Measurements from ENCODE around the gene LRCH1. TPM values are rescaled to one million over a fixed set of nuclear protein-coding genes. Genes with fewer than 3 reads are reported as not detected.

Gene LRCH1
- total and polyA plus RNA-seq, 2 experiments from 2014 or later: 4.7 to 5.0 TPM

GRCh38 chr13:46605076-46605824 is 52.3 kb downstream of the LRCH1 start:
- no peak for DNase-seq
- Histone ChIP-seq H3F3A (ENCODE audit: insufficient read depth) (no peaks in the 10 kb centered on the region), H2AFZ (no peak overlapping the region), H3K4me3 (no peak overlapping the region), H3K79me2 (ENCODE audit: insufficient read depth) (peaks cover 99% of the 10 kb centered on the region), H3K36me3 (ENCODE audit: low read depth) (no peaks in the 10 kb centered on the region), H3K27me3 (replicated peaks; ENCODE audit: insufficient read depth) (no peaks in the 10 kb centered on the region), H3K4me1 (ENCODE audit: insufficient read depth) (peaks cover 42% of the 10 kb centered on the region), H3K9me3 (ENCODE audit: low read depth) (no peaks in the 10 kb centered on the region), H3K27ac (no peak overlapping the region), H3K9ac (no peak overlapping the region), H3K4me2 (ENCODE audit: unreplicated experiment) (no peak overlapping the region), H3K9me2 (ENCODE audit: insufficient read depth) (no peaks in the 10 kb centered on the region), H4K20me1 (ENCODE audit: insufficient read depth) (peaks cover 4% of the 10 kb centered on the region; the same call in 1 of the 2 replicates)
- WGBS, 2 experiments (ENCODE audit: low coverage in 1 of 2, low lambda C conversion rate in 2 of 2, missing lambda C conversion rate in 2 of 2): 44 to 54% methylated on average over 4 of the region's 4 CpGs
- in situ Hi-C loops (cut with MboI): no loop called here
- TF ChIP-seq EZH2 (IDR thresholded peaks at IDR 0.05; ENCODE audit: insufficient read depth, poor library complexity, severe bottlenecking): no peak
- no peak for TF ChIP-seq EZH2phosphoT487 (IDR thresholded peaks at IDR 0.05; ENCODE audit: insufficient read depth, low read depth)

GRCh38 chr13:46605825-46606554 is 53.0 kb downstream of the LRCH1 start:
- no peak overlapping the region for H3K4me3 ChIP-seq
- no peaks in the 10 kb centered on the region for H3K9me2 ChIP-seq (ENCODE audit: insufficient read depth)
- H3K4me1 ChIP-seq (ENCODE audit: insufficient read depth): peaks cover 34% of the 10 kb centered on the region
- H3K27me3 ChIP-seq (replicated peaks; ENCODE audit: insufficient read depth): no peaks in the 10 kb centered on the region
- no peak for TF ChIP-seq EZH2phosphoT487 (IDR thresholded peaks at IDR 0.05; ENCODE audit: insufficient read depth, low read depth)
- TF ChIP-seq EZH2 (IDR thresholded peaks at IDR 0.05; ENCODE audit: insufficient read depth, poor library complexity, severe bottlenecking): no peak
- no peak overlapping the region for H3K4me2 ChIP-seq (ENCODE audit: unreplicated experiment)
- H3F3A ChIP-seq (ENCODE audit: insufficient read depth): no peaks in the 10 kb centered on the region
- H3K9me3 ChIP-seq (ENCODE audit: low read depth): no peaks in the 10 kb centered on the region
- no peak overlapping the region for H3K27ac ChIP-seq
- H4K20me1 ChIP-seq (ENCODE audit: insufficient read depth): peaks cover 4% of the 10 kb centered on the region; the same call in 1 of the 2 replicates
- DNase-seq: no peak
- in situ Hi-C loops (cut with MboI): no loop called here
- H2AFZ ChIP-seq: no peak overlapping the region
- H3K79me2 ChIP-seq (ENCODE audit: insufficient read depth): peaks cover 99% of the 10 kb centered on the region
- no peaks in the 10 kb centered on the region for H3K36me3 ChIP-seq (ENCODE audit: low read depth)
- WGBS, 2 experiments (ENCODE audit: low coverage in 1 of 2, low lambda C conversion rate in 2 of 2, missing lambda C conversion rate in 2 of 2): 97 to 100% methylated on average over 3 of the region's 3 CpGs
- H3K9ac ChIP-seq: no peak overlapping the region

- TF ChIP-seq EZH2phosphoT487 (IDR thresholded peaks at IDR 0.05; ENCODE audit: insufficient read depth, low read depth) (no peak), EZH2 (IDR thresholded peaks at IDR 0.05; ENCODE audit: insufficient read depth, poor library complexity, severe bottlenecking) (no peak)
- 99 to 100% methylated on average over 3 of the region's 3 CpGs for WGBS, 2 experiments (ENCODE audit: low coverage in 1 of 2, low lambda C conversion rate in 2 of 2, missing lambda C conversion rate in 2 of 2)
- no peak overlapping the region for H2AFZ ChIP-seq
- H3K36me3 ChIP-seq (ENCODE audit: low read depth): no peaks in the 10 kb centered on the region
- in situ Hi-C loops (cut with MboI): no loop called here
- peaks cover 33% of the 10 kb centered on the region for H3K4me1 ChIP-seq (ENCODE audit: insufficient read depth)
- DNase-seq: no peak
- H4K20me1 ChIP-seq (ENCODE audit: insufficient read depth): peaks cover 4% of the 10 kb centered on the region; the same call in 1 of the 2 replicates
- H3K27ac ChIP-seq: no peak overlapping the region
- no peaks in the 10 kb centered on the region for H3K9me2 ChIP-seq (ENCODE audit: insufficient read depth)
- H3K79me2 ChIP-seq (ENCODE audit: insufficient read depth): peaks cover 94% of the 10 kb centered on the region
- H3K9me3 ChIP-seq (ENCODE audit: low read depth): no peaks in the 10 kb centered on the region
- no peak overlapping the region for H3K4me3 ChIP-seq
- H3K9ac ChIP-seq: no peak overlapping the region
- H3K27me3 ChIP-seq (replicated peaks; ENCODE audit: insufficient read depth): no peaks in the 10 kb centered on the region
- H3K4me2 ChIP-seq (ENCODE audit: unreplicated experiment): no peak overlapping the region
- no peaks in the 10 kb centered on the region for H3F3A ChIP-seq (ENCODE audit: insufficient read depth)
Observed at GRCh38 chr13:46606970-46607369, 54.0 kb downstream of the LRCH1 start.

- Histone ChIP-seq H3K27ac (no peak overlapping the region), H3K4me3 (no peak overlapping the region)
Observed at GRCh38 chr13:46607768-46608564, 55.0 kb downstream of the LRCH1 start.

More at GRCh38 chr13:46607768-46608564, 55.0 kb downstream of the LRCH1 start:
- Histone ChIP-seq H3K4me1 (ENCODE audit: insufficient read depth) (peaks cover 33% of the 10 kb centered on the region), H3F3A (ENCODE audit: insufficient read depth) (no peaks in the 10 kb centered on the region), H3K4me2 (ENCODE audit: unreplicated experiment) (no peak overlapping the region), H3K36me3 (ENCODE audit: low read depth) (no peaks in the 10 kb centered on the region), H3K9me2 (ENCODE audit: insufficient read depth) (no peaks in the 10 kb centered on the region), H3K9ac (no peak overlapping the region), H3K79me2 (ENCODE audit: insufficient read depth) (peaks cover 91% of the 10 kb centered on the region), H4K20me1 (ENCODE audit: insufficient read depth) (peaks cover 4% of the 10 kb centered on the region; the same call in 1 of the 2 replicates), H3K9me3 (ENCODE audit: low read depth) (no peaks in the 10 kb centered on the region), H3K27me3 (replicated peaks; ENCODE audit: insufficient read depth) (no peaks in the 10 kb centered on the region), H2AFZ (no peak overlapping the region)
- TF ChIP-seq EZH2phosphoT487 (IDR thresholded peaks at IDR 0.05; ENCODE audit: insufficient read depth, low read depth): no peak
- TF ChIP-seq EZH2 (IDR thresholded peaks at IDR 0.05; ENCODE audit: insufficient read depth, poor library complexity, severe bottlenecking): no peak
- whole genome bisulfite sequencing, 2 experiments (ENCODE audit: low coverage in 1 of 2, low lambda C conversion rate in 2 of 2, missing lambda C conversion rate in 2 of 2): 65 to 66% methylated on average over 9 of the region's 9 CpGs
- no peak for DNase-seq
- in situ Hi-C loops (cut with MboI): no loop called here
